Measurements from ENCODE around the gene RIN3.

RIN3 gene

GRCh38 chr14:92484132-92484823 is 29.3 kb upstream of the RIN3 start:
- DNase-seq (ENCODE audit: low spot score), result no peak

- DNase-seq (ENCODE audit: low spot score), result no peak
These were observed 26.7 kb upstream of the RIN3 start for GRCh38 chr14:92486881-92487280.

GRCh38 chr14:92487513-92488133 is 26.0 kb upstream of the RIN3 start:
- DNase-seq (ENCODE audit: low spot score), result no peak

- DNase-seq (ENCODE audit: low spot score), result no peak
These were observed 24.0 kb upstream of the RIN3 start for GRCh38 chr14:92489394-92490238.

- no peak for DNase-seq (ENCODE audit: low spot score)
These were observed 23.2 kb upstream of the RIN3 start for GRCh38 chr14:92490239-92490959.

- no peak for DNase-seq (ENCODE audit: low spot score)
These were observed 21.8 kb upstream of the RIN3 start for GRCh38 chr14:92491782-92492181.

GRCh38 chr14:92492258-92492657 is 21.3 kb upstream of the RIN3 start:
- no peak for DNase-seq (ENCODE audit: low spot score)

- DNase-seq (ENCODE audit: low spot score), result no peak
These were observed 20.6 kb upstream of the RIN3 start for GRCh38 chr14:92493024-92493423.

- no peak for DNase-seq (ENCODE audit: low spot score)
These were observed 20.1 kb upstream of the RIN3 start for GRCh38 chr14:92493492-92493891.

GRCh38 chr14:92494512-92494911 is 19.1 kb upstream of the RIN3 start:
- DNase-seq (ENCODE audit: low spot score), result no peak

GRCh38 chr14:92495027-92495426 is 18.6 kb upstream of the RIN3 start:
- DNase-seq (ENCODE audit: low spot score), result no peak

- no peak for DNase-seq (ENCODE audit: low spot score)
These were observed 17.3 kb upstream of the RIN3 start for GRCh38 chr14:92496191-92496857.

GRCh38 chr14:92497391-92497790 is 16.2 kb upstream of the RIN3 start:
- no peak for DNase-seq (ENCODE audit: low spot score)

- no peak for DNase-seq (ENCODE audit: low spot score)
These were observed 14.3 kb upstream of the RIN3 start for GRCh38 chr14:92499234-92499633.

- DNase-seq (ENCODE audit: low spot score), result peak; percentile 29
These were observed 13.1 kb upstream of the RIN3 start for GRCh38 chr14:92500491-92500941.

GRCh38 chr14:92501891-92502351 is 11.7 kb upstream of the RIN3 start:
- no peak for DNase-seq (ENCODE audit: low spot score)

GRCh38 chr14:92502541-92503286 is 10.9 kb upstream of the RIN3 start:
- no peak for DNase-seq (ENCODE audit: low spot score)

GRCh38 chr14:92503756-92504491 is 9.7 kb upstream of the RIN3 start:
- DNase-seq (ENCODE audit: low spot score), result peak; percentile 75

GRCh38 chr14:92505826-92506225 is 7.8 kb upstream of the RIN3 start:
- no peak for DNase-seq (ENCODE audit: low spot score)

- DNase-seq (ENCODE audit: low spot score), result no peak
These were observed 7.3 kb upstream of the RIN3 start for GRCh38 chr14:92506231-92506630.
